Caco-2 (cell line): ENCODE measurements around the gene LRRC9. TPM values are rescaled to one million over a fixed set of nuclear protein-coding genes. Genes with fewer than 3 reads are reported as not detected.

Experiments used
- BruUV-seq: library from RNA; stranded (reverse); fragments of 400-500 nt; replicated peaks from 2 replicates; lab custom pipeline; 2021; lab: Mats Ljungman, UMichigan
- CTCF ChIA-PET: fragments of 300-600 bp; sonication (Branson Sonifier 250); formaldehyde crosslinking; loops from one replicate; lab custom pipeline; 2022; ENCODE audit warnings: antibody characterized with exemption; lab: Charles Lee
- POLR2A ChIA-PET: fragments of 300-600 bp; sonication (Branson Sonifier 250); formaldehyde crosslinking; loops from one replicate; lab custom pipeline; 2022; ENCODE audit warnings: antibody characterized with exemption; lab: Charles Lee
- DNase-seq, 2 experiments: peaks; one replicate each; pipeline versions ENCODE4 v3.0.0 to v3.0.0-alpha.2; 2020 to 2022
- H3K27me3 ChIP-seq: replicated peaks from 2 replicates; pipeline ENCODE4 v1.6.0; 2011; ENCODE audit warnings: low read length; ENCODE audit not compliant: control insufficient read depth, insufficient read depth
- H3K36me3 ChIP-seq: 2 replicates; pipeline ENCODE4 v1.5.1; 2011; ENCODE audit warnings: low read length; ENCODE audit not compliant: control insufficient read depth, insufficient read depth
- H3K4me1 ChIP-seq: fragments of 250-450 bp; sonication (Bioruptor Pico); 2 replicates; pipeline ENCODE4 v1.5.1; 2020; ENCODE audit warnings: mild to moderate bottlenecking
- H3K4me3 ChIP-seq: 2 replicates; pipeline ENCODE4 v1.5.1; 2011; ENCODE audit warnings: low read depth, mild to moderate bottlenecking, control low read depth, low read length
- H3K9me3 ChIP-seq: fragments of 250-450 bp; sonication (Bioruptor Pico); 2 replicates; pipeline ENCODE4 v1.5.1; 2020; ENCODE audit warnings: mild to moderate bottlenecking, moderate library complexity
- H3K27ac Mint-ChIP-seq: one replicate; pipeline ENCODE4 v1.8.0; 2022; ENCODE audit warnings: mixed read lengths; ENCODE audit not compliant: unreplicated experiment
- H3K27me3 Mint-ChIP-seq: one replicate; pipeline ENCODE4 v1.8.0; 2022; ENCODE audit warnings: mixed read lengths; ENCODE audit not compliant: insufficient read depth, unreplicated experiment
- H3K36me3 Mint-ChIP-seq: one replicate; pipeline ENCODE4 v1.8.0; 2022; ENCODE audit warnings: mild to moderate bottlenecking, mixed read lengths; ENCODE audit not compliant: insufficient read depth, unreplicated experiment
- H3K4me1 Mint-ChIP-seq: one replicate; pipeline ENCODE4 v1.8.0; 2022; ENCODE audit warnings: low read depth, mixed read lengths; ENCODE audit not compliant: unreplicated experiment
- H3K4me3 Mint-ChIP-seq: one replicate; pipeline ENCODE4 v1.8.0; 2022; ENCODE audit warnings: mild to moderate bottlenecking, moderate library complexity, mixed read lengths; ENCODE audit not compliant: unreplicated experiment
- H3K9me3 Mint-ChIP-seq: one replicate; pipeline ENCODE4 v1.8.0; 2022; ENCODE audit warnings: mixed read lengths; ENCODE audit not compliant: unreplicated experiment
- intact Hi-C: fragments of 100-400 bp; cut with micrococcal nuclease; formaldehyde crosslinking; loops from one replicate; pipeline ENCODE4 v1.10.0; 2022; ENCODE audit not compliant: unreplicated experiment
- total RNA-seq: library from RNA; stranded (reverse); gene quantifications from 2 replicates; pipeline ENCODE4 v1.2.3, GENCODE V29; 2022
- TF ChIP-seq, protein P1 (sequence below), 2 experiments: fragments of 200-600 bp in 1 of 2; IDR thresholded peaks; 1 replicate in 1 of 2; 2 replicates in 1 of 2; pipeline versions ENCODE4 v1.5.1 to v1.8.0; 2011 to 2022; ENCODE audit warnings: antibody characterized with exemption in 1 of 2, control low read depth in 1 of 2, inconsistent platforms in 1 of 2, low read depth in 1 of 2, low read length in 1 of 2, mild to moderate bottlenecking in 1 of 2, moderate library complexity in 1 of 2; ENCODE audit not compliant: insufficient read depth in 1 of 2, severe bottlenecking in 1 of 2, unreplicated experiment in 1 of 2

The LRRC9 gene
- total RNA-seq, 1 experiment from 2014 or later: 1.2 TPM

GRCh38 chr14:60085693-60086092 lies 165.7 kb downstream of the LRRC9 start:
- no peak overlapping the region for H3K4me3 ChIP-seq
- no peaks in the 10 kb centered on the region for H3K27me3 Mint-ChIP-seq
- DNase-seq: no peak
- CTCF ChIA-PET: no interaction called here
- intact Hi-C loops: no loop called here
- TF ChIP-seq, protein P1, sequence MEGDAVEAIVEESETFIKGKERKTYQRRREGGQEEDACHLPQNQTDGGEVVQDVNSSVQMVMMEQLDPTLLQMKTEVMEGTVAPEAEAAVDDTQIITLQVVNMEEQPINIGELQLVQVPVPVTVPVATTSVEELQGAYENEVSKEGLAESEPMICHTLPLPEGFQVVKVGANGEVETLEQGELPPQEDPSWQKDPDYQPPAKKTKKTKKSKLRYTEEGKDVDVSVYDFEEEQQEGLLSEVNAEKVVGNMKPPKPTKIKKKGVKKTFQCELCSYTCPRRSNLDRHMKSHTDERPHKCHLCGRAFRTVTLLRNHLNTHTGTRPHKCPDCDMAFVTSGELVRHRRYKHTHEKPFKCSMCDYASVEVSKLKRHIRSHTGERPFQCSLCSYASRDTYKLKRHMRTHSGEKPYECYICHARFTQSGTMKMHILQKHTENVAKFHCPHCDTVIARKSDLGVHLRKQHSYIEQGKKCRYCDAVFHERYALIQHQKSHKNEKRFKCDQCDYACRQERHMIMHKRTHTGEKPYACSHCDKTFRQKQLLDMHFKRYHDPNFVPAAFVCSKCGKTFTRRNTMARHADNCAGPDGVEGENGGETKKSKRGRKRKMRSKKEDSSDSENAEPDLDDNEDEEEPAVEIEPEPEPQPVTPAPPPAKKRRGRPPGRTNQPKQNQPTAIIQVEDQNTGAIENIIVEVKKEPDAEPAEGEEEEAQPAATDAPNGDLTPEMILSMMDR (IDR thresholded peaks at IDR 0.05; ENCODE audit: insufficient read depth in 1 of 2, low read depth in 1 of 2, low read length in 1 of 2, severe bottlenecking in 1 of 2, unreplicated experiment in 1 of 2): no peak
- H3K27me3 ChIP-seq: no peaks in the 10 kb centered on the region
- POLR2A ChIA-PET: no interaction called here
- no peaks in the 10 kb centered on the region for H3K36me3 ChIP-seq
- no peaks in the 10 kb centered on the region for H3K9me3 ChIP-seq
- BruUV-seq: no TSS peak
- H3K4me3 Mint-ChIP-seq: no peak overlapping the region
- H3K9me3 Mint-ChIP-seq: no peaks in the 10 kb centered on the region
- H3K4me1 Mint-ChIP-seq: no peaks in the 10 kb centered on the region
- H3K4me1 ChIP-seq: no peaks in the 10 kb centered on the region
- no peaks in the 10 kb centered on the region for H3K36me3 Mint-ChIP-seq
- no peak overlapping the region for H3K27ac Mint-ChIP-seq

GRCh38 chr14:60087668-60088067 lies 167.7 kb downstream of the LRRC9 start:
- TF ChIP-seq, protein P1 (IDR thresholded peaks at IDR 0.05; ENCODE audit: insufficient read depth in 1 of 2, low read depth in 1 of 2, low read length in 1 of 2, severe bottlenecking in 1 of 2, unreplicated experiment in 1 of 2): no peak
- no peak for DNase-seq
- Histone ChIP-seq H3K9me3 (no peaks in the 10 kb centered on the region), H3K4me1 (no peaks in the 10 kb centered on the region), H3K27me3 (no peaks in the 10 kb centered on the region), H3K36me3 (no peaks in the 10 kb centered on the region), H3K4me3 (no peak overlapping the region)
- intact Hi-C loops: no loop called here
- Mint-ChIP-seq H3K9me3 (no peaks in the 10 kb centered on the region), H3K4me1 (no peaks in the 10 kb centered on the region), H3K36me3 (peaks cover 5% of the 10 kb centered on the region), H3K27ac (no peak overlapping the region), H3K27me3 (no peaks in the 10 kb centered on the region), H3K4me3 (no peak overlapping the region)
- CTCF ChIA-PET: no interaction called here
- no TSS peak for BruUV-seq
- POLR2A ChIA-PET: no interaction called here

DNA sequence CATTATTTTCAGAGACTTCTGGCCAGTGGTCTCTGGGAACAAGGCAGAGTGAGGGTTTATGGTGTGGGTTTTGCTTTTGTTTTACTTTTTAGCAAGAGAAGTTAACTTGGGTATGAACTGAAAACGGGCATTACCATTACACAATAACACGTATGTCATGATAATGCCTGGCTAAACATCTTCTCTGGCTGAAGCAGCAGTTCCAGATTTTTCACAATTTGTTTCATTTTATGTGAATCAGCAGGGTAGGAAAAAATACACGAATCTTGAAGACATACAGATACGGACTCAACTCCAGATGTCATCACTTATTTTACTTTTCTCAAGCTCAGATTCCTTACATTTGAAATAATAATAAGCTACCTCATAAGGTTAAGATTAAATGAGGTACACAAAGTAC lies 169.3 kb downstream of the LRRC9 start:
- no peaks in the 10 kb centered on the region for H3K9me3 Mint-ChIP-seq
- Histone ChIP-seq H3K4me3 (no peak overlapping the region), H3K9me3 (no peaks in the 10 kb centered on the region), H3K4me1 (peaks cover 8% of the 10 kb centered on the region), H3K27me3 (no peaks in the 10 kb centered on the region), H3K36me3 (no peaks in the 10 kb centered on the region)
- BruUV-seq: no TSS peak
- no peak for DNase-seq
- TF ChIP-seq, protein P1 (IDR thresholded peaks at IDR 0.05; ENCODE audit: insufficient read depth in 1 of 2, low read depth in 1 of 2, low read length in 1 of 2, severe bottlenecking in 1 of 2, unreplicated experiment in 1 of 2): no peak
- H3K4me1 Mint-ChIP-seq: peaks cover 4% of the 10 kb centered on the region
- intact Hi-C loops: no loop called here
- ChIA-PET POLR2A (no interaction called here), CTCF (no interaction called here)
- no peak overlapping the region for H3K4me3 Mint-ChIP-seq
- H3K36me3 Mint-ChIP-seq: peaks cover 5% of the 10 kb centered on the region
- no peak overlapping the region for H3K27ac Mint-ChIP-seq
- H3K27me3 Mint-ChIP-seq: no peaks in the 10 kb centered on the region
